GM12891 (cell line): Measurements from ENCODE around the gene ABHD6.

ENCODE experiments used
- PAX5 ChIP-seq: IDR thresholded peaks from 2 replicates; pipeline ENCODE4 v1.6.1; 2011; ENCODE audit warnings: low read length, moderate library complexity, mild to moderate bottlenecking; ENCODE audit not compliant: insufficient read depth, severe bottlenecking
- POLR2A ChIP-seq: IDR thresholded peaks from 2 replicates; pipeline ENCODE4 v1.6.1; 2011; ENCODE audit warnings: low read depth, low read length, control low read depth
- POLR2AphosphoS5 ChIP-seq: IDR thresholded peaks from 2 replicates; pipeline ENCODE4 v1.6.1; 2011; ENCODE audit warnings: low read depth, low read length, control low read depth
- TAF1 ChIP-seq: IDR thresholded peaks from 2 replicates; pipeline ENCODE4 v1.6.1; 2011; ENCODE audit warnings: low read depth, low read length, control low read depth

- TF ChIP-seq POLR2A, result no peak
- no peak for TF ChIP-seq POLR2AphosphoS5
- TF ChIP-seq TAF1, result no peak
- no peak for TF ChIP-seq PAX5
Observed at GRCh38 chr3:58260733-58261132, 23.1 kb downstream of the ABHD6 start.
